HG02973 (cell line): ENCODE data around the gene ZNF787.
"Not testable (repeated sequence)": the region's sequence is repeated elsewhere in the genome, so short reads cannot be mapped to it uniquely, and the experiment has no call there.

Source experiments
- ATAC-seq: cut with Tn5 transposase; IDR thresholded peaks from one replicate; pipeline ENCODE4 v1.9.1; 2021; ENCODE audit warnings: moderate library complexity; ENCODE audit not compliant: unreplicated experiment

Gene ZNF787

GRCh38 chr19:56121180-56122167 lies at the start of gene ZNF787:
TSS of gene ZNF787 (minus strand) at chr19:56121295. CDS start at chr19:56103217, 18,078 bp downstream.
- peak; percentile 80 for ATAC-seq

- no peak for ATAC-seq
These were observed 49.2 kb upstream of the ZNF787 start for GRCh38 chr19:56170261-56170660.

- ATAC-seq, result no peak
These were observed 46.0 kb upstream of the ZNF787 start for GRCh38 chr19:56167064-56167578.

GRCh38 chr19:56163097-56163496 lies 42.0 kb upstream of the ZNF787 start:
- no peak for ATAC-seq

GRCh38 chr19:56162258-56162657 lies 41.2 kb upstream of the ZNF787 start:
- no peak for ATAC-seq

GRCh38 chr19:56161534-56161933 lies 40.4 kb upstream of the ZNF787 start:
- ATAC-seq, result no peak

DNA sequence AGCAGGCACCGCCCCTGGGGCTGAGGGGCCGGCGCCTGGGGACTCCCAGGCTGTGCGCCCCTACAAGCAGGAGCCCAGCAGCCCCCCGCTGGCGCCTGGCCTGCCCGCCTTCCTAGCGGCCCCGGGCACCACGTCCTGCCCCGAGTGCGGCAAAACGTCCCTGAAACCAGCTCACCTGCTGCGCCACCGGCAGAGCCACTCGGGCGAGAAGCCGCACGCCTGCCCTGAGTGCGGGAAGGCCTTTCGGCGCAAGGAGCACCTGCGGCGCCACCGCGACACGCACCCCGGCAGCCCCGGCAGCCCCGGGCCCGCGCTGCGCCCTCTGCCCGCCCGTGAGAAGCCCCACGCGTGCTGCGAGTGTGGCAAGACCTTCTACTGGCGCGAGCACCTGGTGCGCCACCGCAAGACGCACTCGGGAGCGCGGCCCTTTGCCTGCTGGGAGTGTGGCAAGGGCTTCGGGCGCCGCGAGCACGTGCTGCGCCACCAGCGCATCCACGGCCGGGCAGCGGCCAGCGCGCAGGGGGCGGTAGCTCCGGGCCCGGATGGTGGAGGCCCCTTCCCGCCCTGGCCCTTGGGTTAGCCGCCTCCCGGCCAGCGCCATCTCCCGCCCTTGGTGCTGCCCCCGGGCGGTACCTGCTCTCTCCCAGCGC lies 38.7 kb upstream of the ZNF787 start:
- no peak for ATAC-seq

GRCh38 chr19:56159009-56159559 lies 38.0 kb upstream of the ZNF787 start:
- ATAC-seq, result no peak

DNA sequence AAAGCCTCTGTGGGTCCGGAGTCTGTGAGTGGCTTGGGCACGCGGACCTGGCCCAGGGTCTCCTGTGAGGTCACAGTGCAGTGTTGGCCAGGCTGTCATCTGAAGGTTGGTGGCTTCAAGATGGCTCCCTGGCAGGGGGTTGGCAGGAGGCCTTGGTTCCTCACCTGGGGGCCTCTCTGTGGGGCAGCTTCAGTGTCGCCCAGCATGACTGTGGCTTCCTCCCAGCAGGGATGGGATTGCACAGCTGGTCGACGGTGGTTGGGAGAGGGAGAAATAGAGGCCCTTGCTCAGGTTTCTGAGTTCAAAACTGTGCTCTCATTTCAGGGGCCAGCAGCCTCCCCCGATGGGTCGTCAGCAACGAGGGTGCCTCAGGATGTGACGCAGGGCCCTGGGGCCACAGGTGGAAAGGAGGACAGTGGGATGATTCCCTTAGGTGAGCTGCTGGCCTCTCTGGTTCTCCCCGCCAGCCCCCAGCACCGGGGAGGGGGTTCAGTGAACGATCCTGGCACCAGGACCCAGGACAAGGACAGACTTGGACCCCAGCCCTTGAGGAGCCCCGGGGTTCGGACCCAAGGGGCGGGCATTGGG lies 37.2 kb upstream of the ZNF787 start:
- no peak for ATAC-seq

- ATAC-seq, result no peak
These were observed 35.7 kb upstream of the ZNF787 start for GRCh38 chr19:56156768-56157167.

DNA sequence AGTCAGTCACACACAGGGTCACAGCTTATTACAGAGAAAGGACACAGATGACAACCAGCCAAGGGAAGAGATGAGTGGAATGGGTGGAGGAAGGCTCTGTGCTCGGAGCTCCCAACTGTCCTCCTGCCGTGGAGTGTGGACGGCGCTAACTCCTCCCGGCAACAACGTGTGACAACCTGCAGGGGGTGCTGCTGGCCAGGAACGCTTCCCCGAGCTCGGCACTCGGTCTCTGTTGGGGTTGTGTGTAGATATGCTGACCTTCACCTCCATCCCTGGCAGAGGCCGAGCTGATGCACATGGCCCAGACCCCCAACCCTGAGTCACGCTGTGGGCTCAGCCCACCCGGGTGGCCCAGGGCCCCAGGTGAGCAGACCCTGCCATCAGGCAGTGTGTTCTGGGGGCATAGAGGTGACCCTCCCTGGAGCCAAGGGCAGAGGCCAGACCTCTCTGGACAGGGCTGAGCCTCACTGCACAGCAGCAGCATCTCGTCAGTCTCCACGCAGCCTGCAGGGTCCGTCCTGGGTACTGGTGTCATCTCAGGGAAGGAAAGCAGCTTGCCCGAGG lies 34.1 kb upstream of the ZNF787 start:
- no peak for ATAC-seq

GRCh38 chr19:56153507-56153906 lies 32.4 kb upstream of the ZNF787 start:
- no peak for ATAC-seq

- ATAC-seq, result no peak
These were observed 31.5 kb upstream of the ZNF787 start for GRCh38 chr19:56152644-56153043.

DNA sequence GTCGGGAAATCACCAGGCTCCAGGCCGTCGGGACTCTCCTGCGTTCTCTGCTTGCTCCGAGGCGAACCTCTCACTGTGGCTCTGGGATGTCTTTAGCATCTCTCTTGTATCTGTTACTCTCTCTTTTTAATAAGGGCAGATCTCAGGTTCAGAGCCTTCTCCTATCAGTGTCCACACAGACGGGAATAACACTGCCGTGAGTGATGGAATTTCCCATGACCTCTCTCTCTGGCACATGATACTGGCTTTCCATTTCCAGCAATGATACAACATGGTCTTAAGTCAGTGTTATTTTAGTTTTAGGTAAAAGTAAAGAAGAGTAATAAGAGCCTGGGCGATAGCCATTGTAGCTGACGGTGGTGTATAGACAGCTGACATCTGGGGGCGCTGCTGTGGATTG lies 29.3 kb upstream of the ZNF787 start:
- no peak for ATAC-seq

- no peak for ATAC-seq
These were observed 28.6 kb upstream of the ZNF787 start for GRCh38 chr19:56149656-56150038.

DNA sequence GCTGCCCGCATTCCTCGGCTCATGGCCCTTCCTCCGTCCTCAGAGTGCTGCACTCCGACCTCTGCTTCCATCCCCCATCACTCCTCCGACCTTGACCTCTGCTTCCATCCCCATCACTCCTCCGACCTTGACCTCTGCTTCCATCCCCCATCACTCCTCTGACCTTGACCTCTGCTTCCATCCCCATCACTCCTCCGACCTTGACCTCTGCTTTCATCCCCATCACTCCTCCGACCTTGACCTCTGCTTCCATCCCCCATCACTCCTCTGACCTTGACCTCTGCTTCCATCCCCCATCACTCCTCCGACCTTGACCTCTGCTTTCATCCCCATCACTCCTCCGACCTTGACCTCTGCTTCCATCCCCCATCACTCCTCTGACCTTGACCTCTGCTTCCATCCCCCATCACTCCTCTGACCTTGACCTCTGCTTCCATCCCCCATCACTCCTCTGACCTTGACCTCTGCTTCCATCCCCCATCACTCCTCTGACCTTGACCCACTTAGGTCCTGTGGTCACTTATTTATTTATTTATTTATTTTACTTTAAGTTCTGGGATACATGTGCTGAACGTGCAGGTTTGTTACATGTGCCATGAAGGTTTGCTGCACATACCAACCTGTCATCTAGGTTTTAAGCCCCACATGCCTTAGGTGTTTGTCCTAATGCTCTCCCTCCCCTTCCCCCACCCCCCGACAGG lies 28.0 kb upstream of the ZNF787 start:
- not testable (repeated sequence) for ATAC-seq

GRCh38 chr19:56148096-56148495 lies 27.0 kb upstream of the ZNF787 start:
- no peak for ATAC-seq

GRCh38 chr19:56147307-56147706 lies 26.2 kb upstream of the ZNF787 start:
- ATAC-seq, result no peak

- ATAC-seq, result no peak
These were observed 25.8 kb upstream of the ZNF787 start for GRCh38 chr19:56146904-56147303.

- ATAC-seq, result no peak
These were observed 24.6 kb upstream of the ZNF787 start for GRCh38 chr19:56145698-56146097.
